Measurements from ENCODE around the gene URB2.

DNA sequence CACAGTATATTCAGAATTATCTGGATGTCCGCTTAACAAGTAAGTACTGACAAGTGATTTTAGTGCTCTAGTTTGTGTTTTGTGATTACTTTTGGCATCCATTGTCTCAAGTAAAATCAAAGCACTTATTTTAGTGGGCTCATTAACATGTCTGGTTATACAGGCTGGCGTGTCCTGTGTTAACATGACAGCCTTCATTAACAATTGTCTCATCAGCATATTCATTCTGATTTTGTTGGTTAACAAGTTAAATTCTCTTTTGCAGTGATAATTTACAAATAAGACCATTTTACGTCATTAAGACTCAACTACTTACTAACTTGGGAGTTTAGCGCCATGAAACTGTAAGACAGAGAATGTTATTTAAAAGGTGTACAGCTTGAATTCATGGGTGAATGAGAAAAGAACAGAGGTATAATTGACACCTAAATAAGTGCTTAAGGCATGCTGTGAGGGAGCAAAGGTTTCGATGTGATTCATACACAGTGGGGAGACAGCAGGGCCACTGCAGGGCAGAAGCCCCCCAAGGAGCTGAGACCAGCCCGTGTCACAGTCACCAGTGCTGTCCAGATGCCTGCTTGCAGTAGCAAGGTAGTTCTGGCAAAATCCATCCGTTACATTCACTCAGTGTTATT lies 22.6 kb upstream of the URB2 start:
- TF ChIP-seq NFYB (CRISPR knock-in tag; conservative IDR thresholded peaks at IDR 0.05; ENCODE audit: low read depth) (no peak), JUN (CRISPR knock-in tag; IDR thresholded peaks at IDR 0.05) (no peak), KAT7 (CRISPR knock-in tag; IDR thresholded peaks at IDR 0.05; ENCODE audit: borderline replicate concordance) (no peak)
- TF ChIP-seq, protein P1, sequence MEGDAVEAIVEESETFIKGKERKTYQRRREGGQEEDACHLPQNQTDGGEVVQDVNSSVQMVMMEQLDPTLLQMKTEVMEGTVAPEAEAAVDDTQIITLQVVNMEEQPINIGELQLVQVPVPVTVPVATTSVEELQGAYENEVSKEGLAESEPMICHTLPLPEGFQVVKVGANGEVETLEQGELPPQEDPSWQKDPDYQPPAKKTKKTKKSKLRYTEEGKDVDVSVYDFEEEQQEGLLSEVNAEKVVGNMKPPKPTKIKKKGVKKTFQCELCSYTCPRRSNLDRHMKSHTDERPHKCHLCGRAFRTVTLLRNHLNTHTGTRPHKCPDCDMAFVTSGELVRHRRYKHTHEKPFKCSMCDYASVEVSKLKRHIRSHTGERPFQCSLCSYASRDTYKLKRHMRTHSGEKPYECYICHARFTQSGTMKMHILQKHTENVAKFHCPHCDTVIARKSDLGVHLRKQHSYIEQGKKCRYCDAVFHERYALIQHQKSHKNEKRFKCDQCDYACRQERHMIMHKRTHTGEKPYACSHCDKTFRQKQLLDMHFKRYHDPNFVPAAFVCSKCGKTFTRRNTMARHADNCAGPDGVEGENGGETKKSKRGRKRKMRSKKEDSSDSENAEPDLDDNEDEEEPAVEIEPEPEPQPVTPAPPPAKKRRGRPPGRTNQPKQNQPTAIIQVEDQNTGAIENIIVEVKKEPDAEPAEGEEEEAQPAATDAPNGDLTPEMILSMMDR (IDR thresholded peaks at IDR 0.05), result no peak
- TF ChIP-seq, protein P2, sequence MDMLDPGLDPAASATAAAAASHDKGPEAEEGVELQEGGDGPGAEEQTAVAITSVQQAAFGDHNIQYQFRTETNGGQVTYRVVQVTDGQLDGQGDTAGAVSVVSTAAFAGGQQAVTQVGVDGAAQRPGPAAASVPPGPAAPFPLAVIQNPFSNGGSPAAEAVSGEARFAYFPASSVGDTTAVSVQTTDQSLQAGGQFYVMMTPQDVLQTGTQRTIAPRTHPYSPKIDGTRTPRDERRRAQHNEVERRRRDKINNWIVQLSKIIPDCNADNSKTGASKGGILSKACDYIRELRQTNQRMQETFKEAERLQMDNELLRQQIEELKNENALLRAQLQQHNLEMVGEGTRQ (CRISPR knock-in tag; IDR thresholded peaks at IDR 0.05), result no peak
- TF ChIP-seq, protein P3, sequence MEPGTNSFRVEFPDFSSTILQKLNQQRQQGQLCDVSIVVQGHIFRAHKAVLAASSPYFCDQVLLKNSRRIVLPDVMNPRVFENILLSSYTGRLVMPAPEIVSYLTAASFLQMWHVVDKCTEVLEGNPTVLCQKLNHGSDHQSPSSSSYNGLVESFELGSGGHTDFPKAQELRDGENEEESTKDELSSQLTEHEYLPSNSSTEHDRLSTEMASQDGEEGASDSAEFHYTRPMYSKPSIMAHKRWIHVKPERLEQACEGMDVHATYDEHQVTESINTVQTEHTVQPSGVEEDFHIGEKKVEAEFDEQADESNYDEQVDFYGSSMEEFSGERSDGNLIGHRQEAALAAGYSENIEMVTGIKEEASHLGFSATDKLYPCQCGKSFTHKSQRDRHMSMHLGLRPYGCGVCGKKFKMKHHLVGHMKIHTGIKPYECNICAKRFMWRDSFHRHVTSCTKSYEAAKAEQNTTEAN (CRISPR knock-in tag; IDR thresholded peaks at IDR 0.05), result no peak
- TF ChIP-seq, protein P4, sequence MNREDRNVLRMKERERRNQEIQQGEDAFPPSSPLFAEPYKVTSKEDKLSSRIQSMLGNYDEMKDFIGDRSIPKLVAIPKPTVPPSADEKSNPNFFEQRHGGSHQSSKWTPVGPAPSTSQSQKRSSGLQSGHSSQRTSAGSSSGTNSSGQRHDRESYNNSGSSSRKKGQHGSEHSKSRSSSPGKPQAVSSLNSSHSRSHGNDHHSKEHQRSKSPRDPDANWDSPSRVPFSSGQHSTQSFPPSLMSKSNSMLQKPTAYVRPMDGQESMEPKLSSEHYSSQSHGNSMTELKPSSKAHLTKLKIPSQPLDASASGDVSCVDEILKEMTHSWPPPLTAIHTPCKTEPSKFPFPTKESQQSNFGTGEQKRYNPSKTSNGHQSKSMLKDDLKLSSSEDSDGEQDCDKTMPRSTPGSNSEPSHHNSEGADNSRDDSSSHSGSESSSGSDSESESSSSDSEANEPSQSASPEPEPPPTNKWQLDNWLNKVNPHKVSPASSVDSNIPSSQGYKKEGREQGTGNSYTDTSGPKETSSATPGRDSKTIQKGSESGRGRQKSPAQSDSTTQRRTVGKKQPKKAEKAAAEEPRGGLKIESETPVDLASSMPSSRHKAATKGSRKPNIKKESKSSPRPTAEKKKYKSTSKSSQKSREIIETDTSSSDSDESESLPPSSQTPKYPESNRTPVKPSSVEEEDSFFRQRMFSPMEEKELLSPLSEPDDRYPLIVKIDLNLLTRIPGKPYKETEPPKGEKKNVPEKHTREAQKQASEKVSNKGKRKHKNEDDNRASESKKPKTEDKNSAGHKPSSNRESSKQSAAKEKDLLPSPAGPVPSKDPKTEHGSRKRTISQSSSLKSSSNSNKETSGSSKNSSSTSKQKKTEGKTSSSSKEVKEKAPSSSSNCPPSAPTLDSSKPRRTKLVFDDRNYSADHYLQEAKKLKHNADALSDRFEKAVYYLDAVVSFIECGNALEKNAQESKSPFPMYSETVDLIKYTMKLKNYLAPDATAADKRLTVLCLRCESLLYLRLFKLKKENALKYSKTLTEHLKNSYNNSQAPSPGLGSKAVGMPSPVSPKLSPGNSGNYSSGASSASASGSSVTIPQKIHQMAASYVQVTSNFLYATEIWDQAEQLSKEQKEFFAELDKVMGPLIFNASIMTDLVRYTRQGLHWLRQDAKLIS (CRISPR knock-in tag; IDR thresholded peaks at IDR 0.05; ENCODE audit: borderline replicate concordance), result no peak

Data from WTC11 (cell line).